Skeletal muscle satellite cell (primary cell): ENCODE data around the gene RTRAF.

Experiments
- H3K27me3 ChIP-seq: 2 replicates; pipeline ENCODE4 v1.7.0; 2013; ENCODE audit warnings: low read length; ENCODE audit not compliant: control insufficient read depth, insufficient read depth
- H3K36me3 ChIP-seq: 2 replicates; pipeline ENCODE4 v1.7.0; 2013; ENCODE audit warnings: mild to moderate bottlenecking, control low read depth, low read length; ENCODE audit not compliant: insufficient read depth
- H3K4me1 ChIP-seq: 2 replicates; pipeline ENCODE4 v1.7.0; 2013; ENCODE audit warnings: low read length; ENCODE audit not compliant: control insufficient read depth, insufficient read depth
- H3K4me2 ChIP-seq: 2 replicates; pipeline ENCODE4 v1.7.0; 2013; ENCODE audit warnings: mild to moderate bottlenecking, low read length
- H3K4me3 ChIP-seq: 2 replicates; pipeline ENCODE4 v1.7.0; 2013; ENCODE audit warnings: low read length
- H3K9ac ChIP-seq: 2 replicates; pipeline ENCODE4 v1.7.0; 2013; ENCODE audit warnings: mild to moderate bottlenecking, low read depth, low read length, moderate library complexity
- H3K9me3 ChIP-seq: replicated peaks from 2 replicates; pipeline ENCODE4 v1.7.0; 2013; ENCODE audit warnings: mild to moderate bottlenecking, control low read depth, low read length

Gene RTRAF

DNA sequence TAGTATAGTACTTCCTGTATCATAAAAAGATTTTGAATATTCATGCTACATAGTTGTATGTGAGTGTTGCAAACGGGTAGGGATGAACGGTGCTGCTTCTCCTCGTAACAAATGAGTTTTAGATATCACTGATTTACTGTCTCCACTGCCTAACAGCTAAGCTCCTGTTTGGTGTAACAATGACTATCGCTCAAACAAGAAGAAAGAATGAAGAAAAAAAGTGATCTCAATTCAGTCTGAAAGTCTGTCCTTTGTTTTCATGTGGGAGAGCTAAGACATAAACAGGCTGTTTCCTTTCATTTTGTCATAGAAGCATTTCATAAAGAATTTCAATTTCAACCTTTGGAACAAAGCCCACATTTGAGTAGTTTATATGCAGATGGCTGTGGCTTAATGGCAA is 26.1 kb upstream of the RTRAF start:
- H3K4me1 ChIP-seq: peaks cover 7% of the 10 kb centered on the region
- H3K9ac ChIP-seq: no peak overlapping the region
- H3K27me3 ChIP-seq: no peaks in the 10 kb centered on the region
- no peak overlapping the region for H3K4me3 ChIP-seq
- peak overlapping the region; percentile 22 for H3K4me2 ChIP-seq
- H3K36me3 ChIP-seq: peaks cover 5% of the 10 kb centered on the region
- peaks cover 8% of the 10 kb centered on the region for H3K9me3 ChIP-seq

- Histone ChIP-seq H3K4me1 (peaks cover 4% of the 10 kb centered on the region), H3K36me3 (no peaks in the 10 kb centered on the region), H3K9ac (no peak overlapping the region), H3K4me3 (no peak overlapping the region), H3K4me2 (no peak overlapping the region), H3K9me3 (no peaks in the 10 kb centered on the region), H3K27me3 (no peaks in the 10 kb centered on the region)
Observed at GRCh38 chr14:51967521-51967920, 21.8 kb upstream of the RTRAF start.

DNA sequence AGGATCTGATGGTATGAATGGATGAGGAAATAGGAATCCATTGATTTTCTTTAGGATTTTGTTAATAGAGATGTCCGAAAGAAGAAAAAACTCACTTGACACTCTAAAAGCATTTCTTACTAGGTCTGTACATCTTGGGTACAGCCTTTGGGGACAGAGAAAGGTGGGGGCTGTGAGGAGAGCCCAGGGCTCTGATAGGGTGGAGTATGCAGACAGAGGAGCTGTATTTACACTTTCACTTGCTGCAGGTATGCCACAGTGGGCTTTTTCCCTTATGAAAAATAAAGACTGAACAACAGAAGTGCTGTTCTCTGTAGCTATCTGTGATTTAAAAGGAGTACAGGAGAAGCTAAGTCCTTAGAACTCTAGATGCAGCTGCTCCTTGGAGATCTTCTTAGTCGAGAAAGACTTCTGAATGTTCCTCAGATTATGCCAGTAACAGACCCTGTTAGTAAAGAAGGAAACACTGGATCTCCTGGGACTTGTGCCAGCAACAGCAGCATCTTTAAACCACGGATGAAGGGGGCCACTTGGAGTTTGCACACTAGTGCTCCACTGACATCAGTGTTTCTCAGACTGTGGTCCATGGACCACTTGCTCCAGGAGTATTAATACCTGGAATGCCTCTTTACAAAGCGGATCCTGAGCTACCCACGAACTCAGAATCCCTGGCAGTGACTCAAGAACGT is 19.4 kb upstream of the RTRAF start:
- Histone ChIP-seq H3K4me2 (no peak overlapping the region), H3K36me3 (no peaks in the 10 kb centered on the region), H3K9ac (no peak overlapping the region), H3K4me1 (no peaks in the 10 kb centered on the region), H3K4me3 (no peak overlapping the region), H3K27me3 (no peaks in the 10 kb centered on the region), H3K9me3 (no peaks in the 10 kb centered on the region)

GRCh38 chr14:51972566-51972965 is 16.8 kb upstream of the RTRAF start:
- no peak overlapping the region for H3K4me2 ChIP-seq
- H3K27me3 ChIP-seq: no peaks in the 10 kb centered on the region
- H3K9ac ChIP-seq: no peak overlapping the region
- H3K36me3 ChIP-seq: no peaks in the 10 kb centered on the region
- no peaks in the 10 kb centered on the region for H3K9me3 ChIP-seq
- no peak overlapping the region for H3K4me3 ChIP-seq
- H3K4me1 ChIP-seq: no peaks in the 10 kb centered on the region

GRCh38 chr14:51977075-51977474 is 12.3 kb upstream of the RTRAF start:
- Histone ChIP-seq H3K36me3 (no peaks in the 10 kb centered on the region), H3K27me3 (no peaks in the 10 kb centered on the region), H3K4me2 (no peak overlapping the region), H3K9me3 (no peaks in the 10 kb centered on the region), H3K4me1 (no peaks in the 10 kb centered on the region), H3K9ac (no peak overlapping the region), H3K4me3 (no peak overlapping the region)

GRCh38 chr14:51978681-51979085 is 10.7 kb upstream of the RTRAF start:
- H3K4me1 ChIP-seq: no peaks in the 10 kb centered on the region
- H3K4me3 ChIP-seq: no peak overlapping the region
- no peaks in the 10 kb centered on the region for H3K27me3 ChIP-seq
- no peak overlapping the region for H3K4me2 ChIP-seq
- H3K9ac ChIP-seq: no peak overlapping the region
- no peaks in the 10 kb centered on the region for H3K36me3 ChIP-seq
- H3K9me3 ChIP-seq: no peaks in the 10 kb centered on the region

GRCh38 chr14:51979088-51979709 is 10.1 kb upstream of the RTRAF start:
- no peak overlapping the region for H3K4me3 ChIP-seq
- H3K9ac ChIP-seq: no peak overlapping the region
- H3K4me2 ChIP-seq: no peak overlapping the region
- no peaks in the 10 kb centered on the region for H3K9me3 ChIP-seq
- H3K27me3 ChIP-seq: no peaks in the 10 kb centered on the region
- H3K4me1 ChIP-seq: no peaks in the 10 kb centered on the region
- H3K36me3 ChIP-seq: no peaks in the 10 kb centered on the region

DNA sequence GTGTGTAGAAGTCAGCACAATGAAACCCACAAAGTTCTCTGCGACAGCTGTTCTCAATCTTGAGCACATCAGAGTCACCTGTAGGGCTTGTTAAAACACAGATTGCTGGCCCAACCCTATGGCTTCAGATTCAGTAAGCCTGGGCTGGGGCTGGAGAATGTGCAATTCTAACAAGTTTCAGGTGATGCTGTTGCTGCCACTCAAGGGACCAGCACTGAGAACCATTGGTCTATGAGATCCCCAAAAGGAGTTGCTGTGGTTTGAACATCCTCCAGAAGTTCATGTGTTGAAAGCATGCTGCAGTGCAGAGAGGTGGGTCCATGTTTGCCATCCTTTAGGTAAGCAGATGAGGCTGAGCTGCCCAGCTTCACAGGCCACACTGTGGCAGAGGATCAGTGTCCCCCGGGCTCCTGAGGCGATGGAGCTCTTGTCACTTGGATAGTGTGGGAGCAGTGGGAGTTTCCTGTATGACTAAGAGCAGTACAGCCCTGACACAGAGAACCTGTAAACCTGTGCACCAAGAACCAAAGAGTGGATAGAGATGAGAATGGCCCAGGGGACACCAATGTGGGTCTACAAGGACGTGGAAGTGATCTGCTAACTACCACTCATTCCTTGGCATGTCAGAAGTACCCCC is 8.0 kb upstream of the RTRAF start:
- Histone ChIP-seq H3K4me3 (no peak overlapping the region), H3K9me3 (no peaks in the 10 kb centered on the region), H3K36me3 (no peaks in the 10 kb centered on the region), H3K9ac (no peak overlapping the region), H3K27me3 (peaks cover 3% of the 10 kb centered on the region), H3K4me2 (no peak overlapping the region), H3K4me1 (no peaks in the 10 kb centered on the region)

DNA sequence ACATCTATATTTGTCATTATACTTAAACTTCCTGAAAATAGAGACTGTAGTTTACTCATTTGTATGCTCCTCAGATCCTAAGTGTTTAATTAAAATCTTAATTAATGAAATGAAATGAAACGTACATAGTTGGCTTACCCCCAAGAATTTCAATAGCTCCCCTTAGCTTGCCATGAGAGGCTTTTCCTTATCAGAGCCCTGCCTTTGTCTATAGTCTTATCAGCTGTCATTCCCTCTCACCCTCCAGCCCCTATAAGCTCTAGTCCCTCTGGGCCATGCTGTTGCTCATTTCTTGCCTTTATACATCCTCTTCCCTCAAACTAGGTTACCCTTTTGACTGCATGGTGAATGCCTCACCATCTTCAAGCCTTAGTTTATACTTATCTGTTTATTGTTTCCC is 1.1 kb upstream of the RTRAF start:
- Histone ChIP-seq H3K9me3 (no peaks in the 10 kb centered on the region), H3K36me3 (peaks cover 15% of the 10 kb centered on the region), H3K4me3 (no peak overlapping the region), H3K4me1 (peaks cover 9% of the 10 kb centered on the region), H3K27me3 (peaks cover 3% of the 10 kb centered on the region), H3K4me2 (no peak overlapping the region), H3K9ac (no peak overlapping the region)

DNA sequence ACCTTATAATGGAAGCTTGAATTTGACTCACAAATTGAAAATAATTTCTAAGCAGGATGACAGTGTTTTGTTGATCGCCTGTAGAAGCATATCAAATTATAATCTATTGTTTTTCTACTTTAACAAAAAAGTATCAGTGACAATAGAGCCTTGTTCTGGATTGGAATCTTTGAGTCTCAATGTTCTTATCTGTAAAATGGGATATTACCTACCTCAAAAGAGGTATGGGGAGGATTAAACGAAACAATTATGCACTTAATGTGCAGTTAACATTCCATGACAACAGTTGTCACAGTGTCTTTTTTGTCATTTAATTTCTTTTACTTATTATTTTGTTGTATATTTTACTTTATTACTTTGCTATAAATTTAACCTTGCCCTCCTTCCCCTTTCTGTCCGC is 1.1 kb downstream of the RTRAF start:
- Histone ChIP-seq H3K36me3 (peaks cover 37% of the 10 kb centered on the region), H3K9ac (peak overlapping the region; percentile 94), H3K4me1 (peaks cover 9% of the 10 kb centered on the region)

GRCh38 chr14:51993285-51993920 is 4.1 kb downstream of the RTRAF start:
- no peak overlapping the region for H3K9ac ChIP-seq
- peaks cover 49% of the 10 kb centered on the region for H3K36me3 ChIP-seq
- no peaks in the 10 kb centered on the region for H3K27me3 ChIP-seq
- no peaks in the 10 kb centered on the region for H3K9me3 ChIP-seq
- H3K4me3 ChIP-seq: no peak overlapping the region
- no peak overlapping the region for H3K4me2 ChIP-seq
- H3K4me1 ChIP-seq: peaks cover 9% of the 10 kb centered on the region

More for the DNA sequence above, 1.1 kb downstream of the RTRAF start:
- H3K27me3 ChIP-seq: no peaks in the 10 kb centered on the region
- H3K4me3 ChIP-seq: peak overlapping the region; percentile 86
- peak overlapping the region; percentile 94 for H3K4me2 ChIP-seq
- H3K9me3 ChIP-seq: no peaks in the 10 kb centered on the region
